Measurements from ENCODE around the gene B4GALT5. TPM values are rescaled to one million over a fixed set of nuclear protein-coding genes. Genes with fewer than 3 reads are reported as not detected.
"Not testable (repeated sequence)": the region's sequence is repeated elsewhere in the genome, so short reads cannot be mapped to it uniquely, and the experiment has no call there.

Gene B4GALT5
- total RNA-seq, 2 donors from 2014 or later, result 14.8 to 27.3 TPM

DNA sequence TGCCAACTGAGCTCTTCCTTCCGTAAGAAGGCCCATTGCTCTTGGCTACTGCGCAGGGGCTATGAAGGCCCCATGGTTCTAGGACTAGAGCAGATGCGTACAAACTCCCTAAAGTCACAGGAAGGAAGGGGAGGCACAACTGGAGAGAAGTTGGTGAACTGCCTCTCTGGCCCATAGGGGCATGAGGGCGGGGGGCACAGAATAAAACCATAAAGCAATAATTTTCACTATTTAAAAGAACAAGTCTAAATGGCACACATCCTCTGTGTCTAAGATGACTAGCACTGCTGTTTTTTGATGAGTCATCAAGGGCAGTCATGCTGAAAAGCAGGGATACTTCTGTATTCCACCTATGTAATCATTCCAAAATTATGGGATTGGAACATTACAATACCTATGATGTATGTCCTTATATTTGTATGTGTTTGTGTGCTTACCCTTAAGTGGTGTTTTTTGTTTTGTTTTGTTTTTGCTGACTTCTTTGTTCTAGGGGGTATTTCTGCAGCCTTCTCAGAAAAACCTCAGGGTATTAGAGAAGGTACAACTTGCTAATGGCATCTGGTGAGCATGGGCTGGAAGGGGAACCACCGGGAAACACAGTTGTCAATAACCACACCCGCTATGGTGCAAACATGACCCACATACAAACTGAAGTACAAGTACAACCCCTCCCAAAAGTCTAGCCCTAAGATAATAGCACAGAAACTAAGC lies 36.9 kb downstream of the B4GALT5 start:
- H3K9me3 Mint-ChIP-seq, result no peaks in the 10 kb centered on the region

DNA sequence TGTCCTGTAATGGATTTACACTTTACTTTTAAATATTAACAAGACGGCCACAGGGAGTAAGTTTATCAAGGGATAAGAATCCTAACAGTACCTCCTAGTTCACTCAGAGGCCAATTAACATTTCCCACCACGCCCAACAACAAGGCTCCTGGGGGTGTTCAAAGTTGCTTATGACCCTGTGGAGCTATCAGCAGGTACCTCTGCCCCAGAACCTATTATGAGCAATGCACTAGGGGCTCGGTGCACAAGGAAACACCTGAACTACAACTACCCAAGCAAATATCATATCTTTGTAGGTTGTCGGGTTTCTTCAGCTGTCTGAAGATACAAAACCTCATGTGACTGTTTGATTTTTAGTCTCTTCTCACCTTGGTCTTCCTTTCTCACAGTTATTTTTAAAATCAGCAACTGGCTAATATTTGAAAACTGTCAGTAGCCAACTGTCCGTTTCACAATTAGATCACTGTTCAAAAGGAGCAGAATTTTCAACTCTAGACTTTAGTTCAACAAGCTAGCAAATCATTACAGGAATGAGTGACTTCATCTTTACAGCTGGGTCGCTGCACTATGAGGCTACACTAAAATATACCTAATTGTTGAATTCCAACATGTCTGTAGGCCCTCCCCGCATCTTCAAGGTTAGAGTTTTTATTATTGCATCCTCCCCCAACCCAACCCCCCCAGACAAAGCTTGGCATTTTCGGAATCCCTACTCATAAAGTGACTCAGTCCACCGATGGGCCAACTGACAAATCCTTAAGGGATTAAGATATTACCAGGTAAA lies 38.1 kb downstream of the B4GALT5 start:
- Mint-ChIP-seq H3K36me3 (ENCODE audit: insufficient read depth in 2 of 2) (no peaks in the 10 kb centered on the region), H3K27me3 (ENCODE audit: low read depth) (no peaks in the 10 kb centered on the region), H3K27ac (peak overlapping the region; percentile 93), H3K4me3 (peak overlapping the region in 1 of 2 donors; percentile 65), H3K9me3 (no peaks in the 10 kb centered on the region), H3K4me1 (ENCODE audit: low read depth) (peaks cover 66% of the 10 kb centered on the region)
- peak in 1 of 2 donors; percentile 31 for ATAC-seq (replicated peaks in 1 of 2)
- DNase-seq, result no peak

More for the DNA sequence above, 36.9 kb downstream of the B4GALT5 start:
- H3K27ac Mint-ChIP-seq, result peak overlapping the region; percentile 93
- ATAC-seq (replicated peaks in 1 of 2) (peak; percentile 59 to 68), DNase-seq (peak; percentile 24 to 40)
- no peaks in the 10 kb centered on the region for H3K36me3 Mint-ChIP-seq (ENCODE audit: insufficient read depth in 2 of 2)
- no peaks in the 10 kb centered on the region for H3K27me3 Mint-ChIP-seq (ENCODE audit: low read depth)
- H3K4me1 Mint-ChIP-seq (ENCODE audit: low read depth), result peaks cover 63% of the 10 kb centered on the region
- peak overlapping the region; percentile 40 to 65 for H3K4me3 Mint-ChIP-seq

DNA sequence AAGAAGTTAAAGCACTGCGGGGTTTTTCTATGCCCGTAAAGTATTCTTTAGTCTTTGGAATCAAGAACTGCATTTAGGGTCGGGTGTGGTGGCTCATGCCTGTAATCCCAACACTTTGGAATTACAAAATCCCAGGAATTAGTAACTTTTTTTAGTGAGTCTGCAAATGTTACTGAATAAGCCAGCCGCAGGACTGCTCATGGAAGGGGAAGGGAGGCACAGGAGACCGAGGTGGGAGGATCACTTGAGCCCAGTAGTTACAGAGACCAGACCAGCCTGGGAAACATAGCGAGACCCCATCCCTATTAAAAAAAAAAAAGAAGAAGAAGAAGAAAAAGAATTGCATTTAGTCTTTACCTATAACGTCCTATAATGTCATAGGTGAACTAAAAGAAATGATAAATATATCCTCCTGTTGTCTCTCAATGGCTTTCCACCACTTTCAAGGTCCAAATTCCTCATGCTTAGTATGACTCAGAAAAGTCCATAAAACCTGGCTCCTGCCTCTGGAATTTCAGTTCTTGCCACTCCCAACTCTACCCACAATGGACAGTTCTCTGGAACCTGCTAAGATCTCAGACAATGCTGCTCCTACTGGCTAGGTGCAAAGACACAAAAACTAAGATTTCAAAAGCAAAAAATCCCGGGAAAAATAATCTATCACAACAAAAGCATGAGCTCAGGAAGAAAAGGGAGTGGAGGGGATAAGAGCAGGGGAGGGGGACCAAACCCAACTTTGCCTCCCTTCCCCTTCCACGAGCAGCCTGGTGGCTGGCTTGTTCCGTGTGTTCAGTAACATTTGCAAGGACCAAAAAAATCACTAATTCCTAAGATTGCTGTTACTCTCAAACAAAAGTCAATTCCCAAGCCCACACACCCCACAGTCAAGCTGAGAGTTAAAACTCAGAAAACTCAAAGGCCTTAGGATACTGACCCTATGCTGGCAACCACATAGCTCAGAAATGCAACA lies 39.0 kb downstream of the B4GALT5 start:
- DNase-seq (no peak), ATAC-seq (replicated peaks in 1 of 2) (no peak)
- H3K27ac Mint-ChIP-seq, result peak overlapping the region; percentile 93
- H3K4me3 Mint-ChIP-seq, result peak overlapping the region in 1 of 2 donors; percentile 65
- no peaks in the 10 kb centered on the region for H3K36me3 Mint-ChIP-seq (ENCODE audit: insufficient read depth in 2 of 2)
- peaks cover 66% of the 10 kb centered on the region for H3K4me1 Mint-ChIP-seq (ENCODE audit: low read depth)
- H3K27me3 Mint-ChIP-seq (ENCODE audit: low read depth), result no peaks in the 10 kb centered on the region
- H3K9me3 Mint-ChIP-seq, result no peaks in the 10 kb centered on the region

DNA sequence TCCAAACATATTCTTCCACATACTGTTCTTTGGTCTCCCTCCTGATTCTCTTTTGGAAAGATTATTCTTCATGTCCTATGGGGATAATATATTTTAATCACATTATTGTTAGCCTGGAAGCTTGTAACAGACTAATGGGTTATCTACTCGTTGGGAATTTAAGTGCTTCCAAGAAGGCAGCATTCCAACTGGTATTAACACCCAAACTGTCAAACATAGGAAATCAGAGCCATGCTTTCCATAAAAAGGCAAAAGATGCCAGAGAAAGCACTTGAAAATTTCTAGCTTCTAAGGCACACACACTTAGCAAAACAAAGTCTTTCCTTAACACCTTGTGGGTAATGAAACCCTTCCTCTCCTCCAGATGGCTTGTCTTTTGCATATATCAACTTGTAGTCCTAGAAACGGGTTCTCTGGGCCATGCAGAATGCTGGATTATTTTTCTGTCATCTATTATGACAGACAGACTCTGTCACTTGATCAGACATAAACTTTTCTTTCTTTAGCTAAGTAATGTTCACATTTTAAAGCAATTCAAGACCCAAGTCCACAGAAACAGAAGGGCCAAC lies 41.5 kb downstream of the B4GALT5 start:
- DNase-seq (no peak), ATAC-seq (replicated peaks in 1 of 2) (no peak)
- Mint-ChIP-seq H3K36me3 (ENCODE audit: insufficient read depth in 2 of 2) (no peaks in the 10 kb centered on the region), H3K27me3 (ENCODE audit: low read depth) (no peaks in the 10 kb centered on the region), H3K4me3 (no peak overlapping the region), H3K9me3 (no peaks in the 10 kb centered on the region), H3K4me1 (ENCODE audit: low read depth) (peaks cover 54% of the 10 kb centered on the region), H3K27ac (peak overlapping the region; percentile 40)

DNA sequence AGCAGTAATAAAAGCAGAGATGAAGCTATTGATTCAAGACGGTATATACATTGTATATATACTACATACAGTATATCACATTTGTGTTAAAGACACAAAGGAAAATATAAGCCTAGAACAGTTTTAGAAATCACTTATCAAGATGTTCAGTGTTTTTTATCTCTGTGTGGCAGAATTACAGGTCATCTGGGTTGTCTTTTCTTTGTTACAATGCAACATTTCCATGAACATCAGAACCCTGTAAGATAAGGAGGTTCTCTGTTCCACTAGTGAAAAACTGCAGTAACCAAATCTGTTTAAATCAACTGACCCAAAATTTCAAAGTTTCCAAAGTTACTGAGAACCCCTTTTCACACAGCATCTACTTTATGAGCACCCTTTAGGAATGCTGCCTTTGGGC lies 42.2 kb downstream of the B4GALT5 start:
- Mint-ChIP-seq H3K9me3 (no peaks in the 10 kb centered on the region), H3K4me1 (ENCODE audit: low read depth) (peaks cover 46% of the 10 kb centered on the region), H3K36me3 (ENCODE audit: insufficient read depth in 2 of 2) (no peaks in the 10 kb centered on the region), H3K4me3 (no peak overlapping the region), H3K27me3 (ENCODE audit: low read depth) (no peaks in the 10 kb centered on the region), H3K27ac (no peak overlapping the region)
- ATAC-seq (replicated peaks in 1 of 2) (no peak), DNase-seq (no peak)

DNA sequence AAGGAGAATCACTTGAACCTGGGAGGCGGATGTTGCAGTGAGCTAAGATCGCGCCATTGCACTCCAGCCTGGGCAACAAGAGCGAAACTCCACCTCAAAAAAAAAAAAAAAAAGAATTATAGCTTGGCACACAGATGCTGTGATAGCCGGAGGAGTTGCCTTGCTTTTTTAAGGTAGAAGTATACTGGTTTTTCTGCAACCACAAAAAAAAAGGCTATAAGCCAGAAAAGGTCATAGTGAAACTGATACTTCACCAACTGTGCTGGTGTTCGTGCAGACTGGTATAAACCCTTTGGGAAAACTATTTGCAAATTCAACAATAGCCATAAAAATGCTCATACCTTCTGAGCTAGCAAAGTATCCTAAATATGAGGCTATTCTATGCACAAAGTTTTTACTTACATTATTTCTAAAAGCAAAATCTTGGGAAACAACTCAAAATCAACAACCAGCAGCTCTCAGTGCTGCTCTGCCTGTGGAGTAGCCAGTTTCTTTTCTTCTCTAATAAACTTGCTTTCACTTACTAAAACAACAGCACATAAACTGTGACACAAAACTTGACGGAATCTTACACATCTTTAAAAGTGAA lies 44.0 kb downstream of the B4GALT5 start:
- DNase-seq (peak; percentile 21 to 33), ATAC-seq (replicated peaks in 1 of 2) (peak; percentile 80 to 87)
- no peaks in the 10 kb centered on the region for H3K9me3 Mint-ChIP-seq
- H3K4me3 Mint-ChIP-seq, result peak overlapping the region; percentile 70 to 73
- H3K36me3 Mint-ChIP-seq (ENCODE audit: insufficient read depth in 2 of 2), result no peaks in the 10 kb centered on the region
- no peaks in the 10 kb centered on the region for H3K27me3 Mint-ChIP-seq (ENCODE audit: low read depth)
- peak overlapping the region; percentile 71 for H3K27ac Mint-ChIP-seq
- peaks cover 47% of the 10 kb centered on the region for H3K4me1 Mint-ChIP-seq (ENCODE audit: low read depth)

DNA sequence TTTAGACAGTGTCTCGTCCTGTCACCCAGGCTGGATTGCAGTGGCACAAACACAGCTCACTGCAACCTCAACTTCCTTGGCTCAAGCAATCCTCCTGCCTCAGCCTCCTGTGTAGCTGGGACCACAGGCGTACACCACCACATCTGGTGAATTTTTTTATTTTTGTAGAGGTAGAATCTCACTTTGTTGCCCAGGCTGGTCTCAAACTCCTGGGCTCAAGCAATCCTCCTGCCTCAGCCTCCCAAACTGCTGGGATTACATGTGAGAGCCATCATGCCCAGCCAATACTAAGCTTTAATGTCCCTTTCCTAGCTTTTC lies 44.8 kb downstream of the B4GALT5 start:
- DNase-seq; H3K27me3 Mint-ChIP-seq (ENCODE audit: low read depth); H3K9me3 Mint-ChIP-seq; H3K36me3 Mint-ChIP-seq (ENCODE audit: insufficient read depth in 2 of 2); H3K27ac Mint-ChIP-seq; ATAC-seq (replicated peaks in 1 of 2): not testable (repeated sequence)
- H3K4me1 Mint-ChIP-seq (ENCODE audit: low read depth), result peaks cover 47% of the 10 kb centered on the region
- H3K4me3 Mint-ChIP-seq, result peak overlapping the region; percentile 70 to 73

DNA sequence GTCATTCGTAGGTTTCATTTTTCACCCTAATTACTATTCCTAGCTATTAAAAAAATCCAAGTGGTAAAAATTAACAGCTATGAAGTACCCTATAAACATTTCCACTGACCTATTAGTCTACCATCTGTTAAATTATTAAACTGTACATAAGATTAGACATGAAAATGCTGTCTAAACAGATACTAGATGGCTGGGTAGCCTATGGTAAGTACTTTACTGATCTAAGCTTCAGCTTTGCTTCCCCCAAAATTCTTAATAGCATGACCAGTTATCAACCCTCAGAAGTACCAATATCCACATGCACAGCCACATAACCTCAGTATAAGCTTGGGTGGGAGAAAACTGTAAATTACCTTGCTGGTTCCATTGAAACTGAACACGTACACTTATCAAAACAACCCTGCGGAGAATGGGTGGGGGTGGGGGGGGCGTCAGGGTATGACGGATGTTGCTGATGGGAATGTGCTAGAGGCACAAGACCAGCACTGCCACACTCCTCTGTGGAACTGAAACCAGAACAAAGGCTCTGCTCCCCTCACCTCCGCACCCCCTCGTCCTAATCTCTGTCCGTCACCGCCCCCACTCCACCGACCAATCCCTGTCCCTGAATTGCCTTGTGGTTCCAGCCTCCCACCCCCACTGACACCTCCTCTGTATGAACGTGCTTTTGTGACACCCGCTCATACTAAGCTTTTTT lies 45.3 kb downstream of the B4GALT5 start:
- H3K4me1 Mint-ChIP-seq (ENCODE audit: low read depth), result peaks cover 47% of the 10 kb centered on the region
- H3K27me3 Mint-ChIP-seq (ENCODE audit: low read depth), result no peaks in the 10 kb centered on the region
- H3K4me3 Mint-ChIP-seq, result peak overlapping the region; percentile 70 to 73
- DNase-seq, result peak; percentile 45 to 57
- H3K27ac Mint-ChIP-seq, result no peak overlapping the region
- no peaks in the 10 kb centered on the region for H3K9me3 Mint-ChIP-seq
- no peaks in the 10 kb centered on the region for H3K36me3 Mint-ChIP-seq (ENCODE audit: insufficient read depth in 2 of 2)
- peak; percentile 48 to 76 for ATAC-seq (replicated peaks in 1 of 2)

DNA sequence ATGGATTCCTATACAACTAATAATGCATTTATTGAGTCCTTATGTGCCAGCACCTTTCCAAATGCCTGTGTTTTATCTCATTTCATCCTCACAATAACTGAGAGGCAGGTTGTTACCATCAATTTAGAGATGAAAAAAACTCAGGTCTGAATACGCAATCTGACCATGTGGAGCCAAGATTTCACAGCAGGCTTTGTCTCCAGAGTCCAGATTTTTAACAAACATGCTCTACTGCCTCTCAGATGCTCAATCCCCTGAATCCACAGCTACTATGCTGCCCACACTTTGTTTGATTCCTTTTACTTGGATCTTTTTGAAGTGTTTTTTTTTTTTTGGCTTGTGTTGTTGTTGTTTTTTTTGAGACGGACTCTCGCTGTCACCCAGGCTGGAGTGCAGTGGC lies 46.8 kb downstream of the B4GALT5 start:
- Mint-ChIP-seq H3K9me3 (no peaks in the 10 kb centered on the region), H3K4me3 (no peak overlapping the region), H3K4me1 (ENCODE audit: low read depth) (peaks cover 49% of the 10 kb centered on the region), H3K27ac (no peak overlapping the region), H3K27me3 (ENCODE audit: low read depth) (no peaks in the 10 kb centered on the region), H3K36me3 (ENCODE audit: insufficient read depth in 2 of 2) (no peaks in the 10 kb centered on the region)
- DNase-seq, result no peak
- no peak for ATAC-seq (replicated peaks in 1 of 2)

DNA sequence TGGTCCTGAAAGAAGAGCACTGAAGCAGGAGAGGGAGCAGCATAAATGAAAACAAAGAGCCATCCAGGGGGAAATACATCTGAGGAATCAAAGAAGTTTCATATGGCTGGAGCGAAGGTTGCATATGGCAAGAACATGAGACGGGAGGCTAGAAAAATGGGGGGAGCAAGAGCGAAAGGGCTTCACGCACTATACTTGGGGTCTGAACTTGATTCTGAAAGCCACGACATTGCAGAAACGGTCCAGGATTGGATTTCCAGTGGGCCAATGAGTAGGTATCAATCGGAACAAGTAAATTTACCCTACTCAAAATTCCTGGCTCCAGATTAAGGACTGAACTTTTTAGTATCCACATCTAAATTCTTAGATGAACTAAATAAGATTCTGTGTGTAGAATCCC lies 47.9 kb downstream of the B4GALT5 start:
- Mint-ChIP-seq H3K27me3 (ENCODE audit: low read depth) (no peaks in the 10 kb centered on the region), H3K4me3 (no peak overlapping the region), H3K27ac (no peak overlapping the region), H3K9me3 (no peaks in the 10 kb centered on the region), H3K36me3 (ENCODE audit: insufficient read depth in 2 of 2) (no peaks in the 10 kb centered on the region), H3K4me1 (ENCODE audit: low read depth) (peaks cover 42% of the 10 kb centered on the region)
- ATAC-seq (replicated peaks in 1 of 2), result no peak
- DNase-seq, result no peak

DNA sequence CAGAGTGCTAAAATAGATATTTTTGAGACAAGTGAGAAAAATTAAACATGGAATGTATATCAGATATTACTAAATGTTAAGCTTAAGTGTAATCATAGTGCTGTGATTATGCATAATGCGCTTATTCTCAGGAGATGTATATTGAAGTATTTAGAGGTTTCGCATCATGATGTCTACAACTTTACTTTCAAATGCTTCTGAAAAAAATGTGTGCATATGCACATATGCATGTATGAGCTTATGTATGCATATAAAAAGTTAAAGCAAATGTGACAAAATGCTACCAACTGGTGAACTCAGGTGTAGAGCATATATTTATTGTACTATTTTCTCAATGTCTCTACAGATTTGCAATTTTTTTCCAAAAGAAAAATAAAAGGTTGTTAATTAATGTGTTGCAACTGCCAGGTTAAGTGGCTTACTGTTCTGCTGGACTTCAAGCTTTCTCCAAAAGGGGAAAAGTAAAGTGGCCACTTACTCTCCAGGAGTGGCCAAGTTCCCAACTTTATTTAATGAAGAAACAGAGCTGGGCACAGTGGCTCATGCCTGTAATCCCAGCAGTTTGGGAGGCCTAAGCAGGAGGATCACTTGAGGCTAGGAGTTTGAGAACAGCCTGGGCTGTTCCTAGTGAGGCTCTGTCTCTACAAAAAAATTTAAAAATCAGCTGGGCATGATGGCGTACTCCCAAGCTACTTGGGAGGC lies 48.9 kb downstream of the B4GALT5 start:
- H3K27me3 Mint-ChIP-seq (ENCODE audit: low read depth), result no peaks in the 10 kb centered on the region
- peak overlapping the region; percentile 20 for H3K27ac Mint-ChIP-seq
- no peak overlapping the region for H3K4me3 Mint-ChIP-seq
- H3K4me1 Mint-ChIP-seq (ENCODE audit: low read depth), result peaks cover 32% of the 10 kb centered on the region
- no peak for DNase-seq
- no peaks in the 10 kb centered on the region for H3K36me3 Mint-ChIP-seq (ENCODE audit: insufficient read depth in 2 of 2)
- no peak for ATAC-seq (replicated peaks in 1 of 2)
- H3K9me3 Mint-ChIP-seq, result no peaks in the 10 kb centered on the region
